A549 (cell line): ENCODE data around the gene STIP1. TPM values are rescaled to one million over a fixed set of nuclear protein-coding genes. Genes with fewer than 3 reads are reported as not detected.

ENCODE experiments used
- ATAC-seq, 2 experiments: fragments of 200-7000 bp in 1 of 2; fragments of >200 bp in 1 of 2; cut with Nextera tagmentation in 1 of 2; cut with Tn5 transposase in 1 of 2; 3 replicates each; pipeline versions ENCODE4 v1.8.0 to v1.9.1; 2018 to 2020; ENCODE audit warnings: mild to moderate bottlenecking in 1 of 2, moderate library complexity in 1 of 2
- CTCF ChIA-PET: fragments of 300-600 bp; sonication (Branson Sonifier 250); formaldehyde crosslinking; extraction: SDS; loops from one replicate; lab custom pipeline; 2021; ENCODE audit warnings: antibody characterized with exemption, inconsistent platforms; lab: Yijun Ruan, JAX
- POLR2A ChIA-PET: fragments of 350-600 bp; formaldehyde crosslinking; extraction: SDS; loops from one replicate; lab custom pipeline; 2021; ENCODE audit warnings: antibody characterized with exemption, inconsistent platforms; lab: Yijun Ruan, JAX
- DNase-seq, 2 experiments: peaks; one replicate each; pipeline versions ENCODE4 v3.0.0 to v3.0.0-alpha.2; 2011 to 2016; ENCODE audit warnings: low read depth in 1 of 2, low spot score in 1 of 2
- FAIRE-seq: peaks from 2 replicates; lab custom pipeline; 2011; peaks lifted over from hg19 to GRCh38; lab: Jason Lieb, UNC
- H3K27ac ChIP-seq, 2 experiments: fragments of >200 bp; sonication (Bioruptor Twin); formaldehyde crosslinking; 3 replicates each; pipeline ENCODE4 v1.5.1; 2016 to 2017
- H3K4me1 ChIP-seq: fragments of >200 bp; sonication (Bioruptor Twin); formaldehyde crosslinking; 3 replicates; pipeline ENCODE4 v1.6.1; 2016
- H3K4me2 ChIP-seq: fragments of >200 bp; sonication (Bioruptor Twin); formaldehyde crosslinking; 3 replicates; pipeline ENCODE4 v1.6.1; 2016
- H3K4me3 ChIP-seq: fragments of >200 bp; sonication (Bioruptor Twin); formaldehyde crosslinking; 3 replicates; pipeline ENCODE4 v1.5.1; 2016
- H3K9me3 ChIP-seq: fragments of >200 bp; sonication (Bioruptor Twin); formaldehyde crosslinking; 3 replicates; pipeline ENCODE4 v1.6.1; 2016
- BCL3 ChIP-seq: fragments of >200 bp; sonication (Bioruptor Twin); formaldehyde crosslinking; IDR thresholded peaks from 3 replicates; pipeline ENCODE4 v1.6.1; 2016
- CHD4 ChIP-seq: fragments of 200-600 bp; sonication (generic); IDR thresholded peaks from 2 replicates; pipeline ENCODE4 v1.6.1; 2016; ENCODE audit warnings: antibody characterized with exemption, mild to moderate bottlenecking, borderline replicate concordance
- E2F6 ChIP-seq: IDR thresholded peaks from 2 replicates; pipeline ENCODE4 v1.6.1; 2012; ENCODE audit warnings: low read depth, borderline replicate concordance
- ELK1 ChIP-seq: fragments of 150-350 bp; IDR thresholded peaks from 2 replicates; pipeline ENCODE4 v1.6.1; 2014; ENCODE audit warnings: low read depth, mild to moderate bottlenecking, low read length
- HES2 ChIP-seq: fragments of >200 bp; sonication (Bioruptor Twin); formaldehyde crosslinking; IDR thresholded peaks from 2 replicates; pipeline ENCODE4 v1.6.1; 2016
- HOXA7 ChIP-seq: fragments of 250-450 bp; sonication (Bioruptor Pico); IDR thresholded peaks from 2 replicates; pipeline ENCODE4 v1.5.0; 2020; ENCODE audit warnings: mild to moderate bottlenecking, moderate library complexity
- HOXB5 ChIP-seq: fragments of 250-450 bp; sonication (Bioruptor Pico); IDR thresholded peaks from 2 replicates; pipeline ENCODE4 v1.5.0; 2020; ENCODE audit warnings: mild to moderate bottlenecking, moderate library complexity
- KDM5A ChIP-seq: fragments of 200-600 bp; sonication (generic); IDR thresholded peaks from 2 replicates; pipeline ENCODE4 v1.6.1; 2016; ENCODE audit warnings: antibody characterized with exemption, mild to moderate bottlenecking
- MAFK ChIP-seq: fragments of 450-650 bp; IDR thresholded peaks from 2 replicates; pipeline ENCODE4 v1.6.1; 2014; ENCODE audit not compliant: partially characterized antibody
- MYC ChIP-seq: IDR thresholded peaks from 2 replicates; pipeline ENCODE4 v1.6.1; 2012; ENCODE audit warnings: mild to moderate bottlenecking, inconsistent platforms, low read length, improper control_type of control experiment, borderline replicate concordance
- POLR2A ChIP-seq: IDR thresholded peaks from 2 replicates; pipeline ENCODE4 v1.6.1; 2012; ENCODE audit warnings: mild to moderate bottlenecking, low read length
- POLR2AphosphoS2 ChIP-seq: conservative IDR thresholded peaks from 2 replicates; pipeline ENCODE4 v1.6.1; 2012; ENCODE audit warnings: low read length, improper control_type of control experiment, inconsistent platforms
- RFX5 ChIP-seq: fragments of 450-650 bp; IDR thresholded peaks from 2 replicates; pipeline ENCODE4 v1.7.1; 2014; ENCODE audit warnings: antibody characterized with exemption, mild to moderate bottlenecking, moderate library complexity
- RNF2 ChIP-seq: fragments of 200-600 bp; sonication (generic); IDR thresholded peaks from 2 replicates; pipeline ENCODE4 v1.6.1; 2016; ENCODE audit warnings: low read depth, mild to moderate bottlenecking, antibody characterized with exemption, moderate library complexity, borderline replicate concordance
- TP53 ChIP-seq: fragments of 250-450 bp; sonication (Bioruptor Pico); IDR thresholded peaks from 2 replicates; pipeline ENCODE4 v1.5.0; 2021; ENCODE audit warnings: mild to moderate bottlenecking, moderate library complexity
- ZFP36 ChIP-seq: fragments of 450-650 bp; IDR thresholded peaks from 2 replicates; pipeline ENCODE4 v1.6.1; 2014; ENCODE audit warnings: borderline replicate concordance; ENCODE audit not compliant: partially characterized antibody
- ZNF302 ChIP-seq: fragments of 250-450 bp; sonication (Bioruptor Pico); IDR thresholded peaks from 2 replicates; pipeline ENCODE4 v1.9.0; 2021; ENCODE audit warnings: inconsistent platforms, mild to moderate bottlenecking, moderate library complexity
- WGBS: methylation state at CpG from one replicate; pipeline ENCODE4 v1.1.6; 2017; ENCODE audit errors: missing lambda C conversion rate; 5-methylcytosine and 5-hydroxymethylcytosine counted together
- polyA plus RNA-seq, 4 experiments: library from polyadenylated mRNA; depleted of rRNA in 3 of 4; stranded (reverse); fragments of >200 nt; fragmentation: RNase III in 1 of 4; extraction: RNeasy Plus Mini Kit Qiagen cat#74134 plus additional on column Dnase treatment in 1 of 4; gene quantifications; 2 replicates in 3 of 4; 3 replicates in 1 of 4; pipeline ENCODE4 v1.2.3, GENCODE V29; 2011 to 2017

The STIP1 gene
- polyA plus RNA-seq, 2 of the 4 experiments (the other 2 are of a cell fraction): 288 to 297 TPM

GRCh38 chr11:64248578-64248977 is 62.6 kb downstream of the STIP1 start:
- H3K4me3 ChIP-seq: no peak overlapping the region
- peak overlapping the region in 1 of 2 experiments; percentile 99; a peak in 2 of 6 replicates for H3K27ac ChIP-seq
- ATAC-seq: no peak
- H3K9me3 ChIP-seq: no peaks in the 10 kb centered on the region
- WGBS: 83% methylated on average over 6 of the region's 7 CpGs
- POLR2A ChIA-PET: no interaction called here
- peaks cover 44% of the 10 kb centered on the region for H3K4me1 ChIP-seq
- no peak for FAIRE-seq
- no peak for TF ChIP-seq ZFP36
- TF ChIP-seq MAFK: no peak
- TF ChIP-seq KDM5A: no peak
- TF ChIP-seq POLR2A: peak; percentile 10; the same call in 1 of the 2 replicates
- no peak for TF ChIP-seq HES2
- TF ChIP-seq POLR2AphosphoS2: no peak
- H3K4me2 ChIP-seq: no peak overlapping the region
- CTCF ChIA-PET: interaction anchor here (3.1 to 12.2 kb wide), 3 partner anchors 12 to 55 kb away, joined by 12 to 220 read pairs (median 206); partner anchors contain the start of genes CATSPERZ and ESRRA
- DNase-seq: no peak

GRCh38 chr11:64249038-64249437 is 63.1 kb downstream of the STIP1 start:
- ChIA-PET CTCF (interaction anchor here (2.2 to 12.2 kb wide), 6 partner anchors 13 to 104 kb away, joined by 7 to 220 read pairs (median 19); partner anchors contain the start of genes CATSPERZ and ESRRA), POLR2A (interaction anchor here (1.6 kb wide), 1 partner anchor 21 kb away, joined by 5 read pairs; no protein-coding TSS in a partner anchor)
- ATAC-seq: no peak
- WGBS: 90% methylated on average over 4 of the region's 4 CpGs
- Histone ChIP-seq H3K4me2 (no peak overlapping the region), H3K4me3 (no peak overlapping the region), H3K27ac (peak overlapping the region in 1 of 2 experiments; percentile 99; a peak in 2 of 6 replicates), H3K9me3 (no peaks in the 10 kb centered on the region), H3K4me1 (peaks cover 40% of the 10 kb centered on the region)
- no peak for FAIRE-seq
- TF ChIP-seq ELK1 (no peak), RNF2 (no peak), POLR2A (no peak), HES2 (no peak), RFX5 (no peak), TP53 (no peak), MYC (no peak), BCL3 (no peak), CHD4 (no peak), POLR2AphosphoS2 (no peak), HOXB5 (CRISPR knock-in tag) (no peak), E2F6 (no peak), ZNF302 (CRISPR knock-in tag) (no peak), HOXA7 (no peak)
- no peak for DNase-seq
